ENCODE data around the gene BTBD19.

GRCh38 chr1:44839576-44839975 lies 31.3 kb downstream of the BTBD19 start:
- TF ChIP-seq CTCF (IDR thresholded peaks at IDR 0.05) (no peak), POLR2A (IDR thresholded peaks at IDR 0.05) (no peak)

Measured in Peyer's patch (tissue), 4 donors.